Esophagus muscularis mucosa (tissue), 4 donors: ENCODE data around the gene CMC1. TPM values are rescaled to one million over a fixed set of nuclear protein-coding genes. Genes with fewer than 3 reads are reported as not detected.
A peak's percentile ranks its signal among the peaks of the same experiment; 100 is the strongest.
"Not testable (repeated sequence)": the region's sequence is repeated elsewhere in the genome, so short reads cannot be mapped to it uniquely, and the experiment has no call there.

Experiments used
- DNase-seq: peaks from one replicate; pipeline ENCODE4 v3.0.0-alpha.2; 2017; ENCODE audit errors: extremely low spot score
- H3K27ac ChIP-seq, 4 donors: fragments of 200-600 bp; sonication (generic); replicated peaks in 1 of 4; 1 replicate in 3 of 4; 2 replicates in 1 of 4; pipeline ENCODE4 v1.5.1; 2016 to 2019; ENCODE audit warnings: mild to moderate bottlenecking in 1 of 4
- H3K27me3 ChIP-seq, 4 donors: fragments of 200-600 bp; sonication (generic); one replicate each; pipeline versions ENCODE4 v1.5.1 to v1.6.0; 2016 to 2019
- H3K36me3 ChIP-seq, 4 donors: fragments of 200-600 bp; sonication (generic); one replicate each; pipeline ENCODE4 v1.5.1; 2016 to 2019
- H3K4me1 ChIP-seq, 4 donors: fragments of 200-600 bp; sonication (generic); one replicate each; pipeline ENCODE4 v1.5.1; 2016 to 2019
- H3K4me3 ChIP-seq, 4 donors: fragments of 200-600 bp; sonication (generic); 1 replicate in 2 of 4; 2 replicates in 2 of 4; pipeline ENCODE4 v1.5.1; 2016 to 2019; ENCODE audit warnings: mild to moderate bottlenecking in 4 of 4, moderate library complexity in 1 of 4
- H3K9me3 ChIP-seq, 4 donors: fragments of 200-600 bp; sonication (generic); 1 replicate in 3 of 4; 2 replicates in 1 of 4; pipeline ENCODE4 v1.5.1; 2016 to 2019
- EP300 ChIP-seq: sonication (generic); formaldehyde crosslinking; IDR thresholded peaks from one replicate; pipeline ENCODE4 v1.6.1; 2017; ENCODE audit warnings: antibody characterized with exemption
- POLR2A ChIP-seq: fragments of 450-650 bp; IDR thresholded peaks from one replicate; pipeline ENCODE4 v1.6.1; 2017; ENCODE audit warnings: antibody characterized with exemption, moderate library complexity, mild to moderate bottlenecking, low read depth
- POLR2AphosphoS5 ChIP-seq, 2 donors: sonication (generic); formaldehyde crosslinking; IDR thresholded peaks; one replicate each; pipeline ENCODE4 v1.6.1; 2017; ENCODE audit warnings: antibody characterized with exemption in 2 of 2
- WGBS: methylation state at CpG from one replicate; pipeline ENCODE4 v1.1.5; 2018; 5-methylcytosine and 5-hydroxymethylcytosine counted together
- intact Hi-C: fragments of 100-400 bp; cut with DNase I; formaldehyde crosslinking; loops from one replicate; pipeline ENCODE4 v1.15.1; 2023
- total RNA-seq, 4 donors: library from RNA; depleted of rRNA; stranded (reverse); fragments of >200 nt; gene quantifications; one replicate each; pipeline versions ENCODE4 v1.1.0 to v1.2.1, GENCODE V29; 2016
- TF ChIP-seq, protein P1 (sequence below), 3 experiments: fragments of 200-600 bp in 2 of 3; fragments of 450-650 bp in 1 of 3; sonication (generic) in 2 of 3; IDR thresholded peaks; one replicate each; pipeline ENCODE4 v1.5.1; 2017 to 2019; ENCODE audit warnings: antibody characterized with exemption in 3 of 3, mild to moderate bottlenecking in 2 of 3, moderate library complexity in 1 of 3

CMC1 gene, protein sequence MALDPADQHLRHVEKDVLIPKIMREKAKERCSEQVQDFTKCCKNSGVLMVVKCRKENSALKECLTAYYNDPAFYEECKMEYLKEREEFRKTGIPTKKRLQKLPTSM
- total RNA-seq, result 10 to 100 TPM in 3 of 4 donors, 1 to 10 TPM in 1; 9.1 to 20.3 (median 15.0) TPM

DNA sequence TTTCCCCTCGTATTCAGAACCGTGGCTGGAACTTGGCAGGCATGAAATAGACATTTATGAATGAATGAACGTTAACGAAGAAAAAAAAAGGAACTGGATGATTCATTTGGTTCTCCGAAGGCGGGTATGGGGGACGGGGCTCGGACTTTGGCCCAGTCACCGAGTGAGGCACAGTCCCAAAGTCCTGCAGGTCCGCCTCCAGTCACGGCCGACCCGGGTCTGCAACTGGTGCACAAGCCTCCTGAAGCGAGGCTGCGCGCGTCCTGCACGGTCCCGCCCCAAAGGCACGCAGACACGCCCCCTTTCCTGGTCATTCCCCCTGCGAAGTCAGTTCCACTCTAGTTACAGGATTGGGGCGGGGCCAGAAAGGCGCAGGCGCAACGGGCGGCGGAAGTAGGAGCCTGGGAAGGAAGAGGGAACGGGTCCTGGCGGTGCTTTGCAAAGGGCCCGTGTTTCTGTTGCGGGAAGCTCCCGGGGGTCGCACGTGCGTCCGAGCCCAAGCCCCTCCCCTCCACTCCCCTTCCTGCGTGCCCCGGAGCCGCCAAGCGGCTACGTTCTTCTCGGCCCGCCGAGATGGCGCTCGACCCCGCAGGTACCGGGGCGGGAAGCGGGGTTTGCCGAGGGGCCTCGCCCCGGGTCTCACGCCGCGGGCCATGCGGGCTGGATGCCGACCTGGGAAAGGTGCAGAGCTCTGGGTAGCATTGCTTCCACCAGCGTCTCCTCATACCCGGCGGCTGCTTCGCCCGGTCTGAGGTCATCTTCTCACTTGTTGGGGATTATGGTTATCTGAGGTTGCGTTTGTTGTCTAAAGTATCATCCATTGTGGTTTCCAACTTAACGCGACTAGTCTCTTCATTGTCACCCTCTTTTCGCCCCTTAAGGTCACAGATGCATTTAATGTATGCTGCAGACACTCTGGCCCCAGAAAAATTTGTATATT, at the start of gene CMC1:
Gene CMC1, plus strand, starts transcription at position 399 of the 940 bp plus-strand sequence. Its CDS starts 175 bp downstream, at position 574.
- no peaks in the 10 kb centered on the region for H3K36me3 ChIP-seq
- peak within 1 kb of the TSS; percentile 82 to 83 (median 82) for H3K27ac ChIP-seq
- peak; percentile 98 for DNase-seq
- no peaks in the 10 kb centered on the region for H3K27me3 ChIP-seq
- H3K4me1 ChIP-seq, result peaks cover 14 to 32% (median 22%) of the 10 kb centered on the region in 4 donors
- H3K9me3 ChIP-seq, result no peaks in the 10 kb centered on the region
- WGBS, result under 1% methylated on average over 55 of the region's 68 CpGs
- TF ChIP-seq POLR2AphosphoS5 (IDR thresholded peaks at IDR 0.05) (peak; percentile 95 to 97), POLR2A (peak; percentile 44), EP300 (no peak)
- TF ChIP-seq, protein P1, sequence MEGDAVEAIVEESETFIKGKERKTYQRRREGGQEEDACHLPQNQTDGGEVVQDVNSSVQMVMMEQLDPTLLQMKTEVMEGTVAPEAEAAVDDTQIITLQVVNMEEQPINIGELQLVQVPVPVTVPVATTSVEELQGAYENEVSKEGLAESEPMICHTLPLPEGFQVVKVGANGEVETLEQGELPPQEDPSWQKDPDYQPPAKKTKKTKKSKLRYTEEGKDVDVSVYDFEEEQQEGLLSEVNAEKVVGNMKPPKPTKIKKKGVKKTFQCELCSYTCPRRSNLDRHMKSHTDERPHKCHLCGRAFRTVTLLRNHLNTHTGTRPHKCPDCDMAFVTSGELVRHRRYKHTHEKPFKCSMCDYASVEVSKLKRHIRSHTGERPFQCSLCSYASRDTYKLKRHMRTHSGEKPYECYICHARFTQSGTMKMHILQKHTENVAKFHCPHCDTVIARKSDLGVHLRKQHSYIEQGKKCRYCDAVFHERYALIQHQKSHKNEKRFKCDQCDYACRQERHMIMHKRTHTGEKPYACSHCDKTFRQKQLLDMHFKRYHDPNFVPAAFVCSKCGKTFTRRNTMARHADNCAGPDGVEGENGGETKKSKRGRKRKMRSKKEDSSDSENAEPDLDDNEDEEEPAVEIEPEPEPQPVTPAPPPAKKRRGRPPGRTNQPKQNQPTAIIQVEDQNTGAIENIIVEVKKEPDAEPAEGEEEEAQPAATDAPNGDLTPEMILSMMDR (IDR thresholded peaks at IDR 0.05), result no peak
- intact Hi-C loops, result no loop called here
- peak within 1 kb of the TSS; percentile 77 to 96 (median 90) for H3K4me3 ChIP-seq

DNA sequence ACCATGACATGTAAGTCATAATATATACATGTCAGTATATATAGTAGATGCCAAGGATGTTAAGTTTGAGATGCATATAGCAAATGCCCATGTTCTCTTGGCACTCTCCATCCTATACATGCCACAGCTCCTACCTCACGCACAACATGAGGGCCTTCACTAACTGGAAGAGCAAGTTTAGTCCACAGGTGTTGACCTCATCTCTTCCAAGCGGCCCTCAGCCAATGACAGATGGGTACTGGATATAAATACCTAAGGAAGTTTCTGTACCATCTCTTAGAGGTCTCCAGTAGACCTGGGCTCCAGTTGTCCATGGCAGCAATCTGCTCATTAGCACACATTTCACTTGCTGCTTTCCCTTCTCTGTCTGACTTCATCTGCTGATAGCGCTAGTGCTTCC, 43.3 kb upstream of the CMC1 start:
- peaks cover 0 to 5% (median 0%) of the 10 kb centered on the region in 4 donors for H3K27me3 ChIP-seq
- H3K4me1 ChIP-seq, result no peaks in the 10 kb centered on the region
- no peaks in the 10 kb centered on the region for H3K9me3 ChIP-seq
- no peaks in the 10 kb centered on the region for H3K36me3 ChIP-seq
- H3K27ac ChIP-seq, result no peak overlapping the region
- WGBS, result 90% methylated on average over 3 of the region's 3 CpGs
- TF ChIP-seq POLR2AphosphoS5 (IDR thresholded peaks at IDR 0.05), result no peak
- TF ChIP-seq, protein P1 (IDR thresholded peaks at IDR 0.05), result no peak
- no peak for TF ChIP-seq EP300
- no peak for TF ChIP-seq POLR2A
- DNase-seq, result no peak
- no peak overlapping the region for H3K4me3 ChIP-seq
- intact Hi-C loops, result no loop called here

DNA sequence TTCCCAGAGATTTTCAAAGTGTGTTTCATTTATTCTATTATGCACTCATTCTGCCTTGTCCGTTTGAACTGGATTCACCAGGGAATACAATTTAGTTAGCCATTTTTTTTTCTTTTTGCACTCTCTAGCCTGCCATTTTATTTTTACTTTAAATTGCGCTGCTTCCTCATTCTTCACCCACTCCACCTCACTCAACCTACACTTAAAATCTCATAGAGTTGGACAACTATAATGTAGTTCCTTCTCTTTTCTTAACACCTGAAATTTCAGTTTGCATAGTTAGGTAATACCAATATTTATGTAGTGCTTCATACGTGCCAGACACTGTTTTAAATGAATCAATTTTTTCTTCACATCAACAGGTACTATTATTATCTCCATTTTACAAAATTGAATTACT, 42.4 kb upstream of the CMC1 start:
- Histone ChIP-seq H3K36me3 (no peaks in the 10 kb centered on the region), H3K9me3 (no peaks in the 10 kb centered on the region), H3K27me3 (peaks cover 0 to 5% (median 0%) of the 10 kb centered on the region in 4 donors), H3K4me1 (no peaks in the 10 kb centered on the region), H3K27ac (no peak overlapping the region), H3K4me3 (no peak overlapping the region)
- intact Hi-C loops, result no loop called here
- WGBS, result 76% methylated on average over 3 of the region's 3 CpGs
- no peak for TF ChIP-seq POLR2A
- no peak for TF ChIP-seq EP300
- TF ChIP-seq, protein P1 (IDR thresholded peaks at IDR 0.05), result no peak
- DNase-seq, result no peak

DNA sequence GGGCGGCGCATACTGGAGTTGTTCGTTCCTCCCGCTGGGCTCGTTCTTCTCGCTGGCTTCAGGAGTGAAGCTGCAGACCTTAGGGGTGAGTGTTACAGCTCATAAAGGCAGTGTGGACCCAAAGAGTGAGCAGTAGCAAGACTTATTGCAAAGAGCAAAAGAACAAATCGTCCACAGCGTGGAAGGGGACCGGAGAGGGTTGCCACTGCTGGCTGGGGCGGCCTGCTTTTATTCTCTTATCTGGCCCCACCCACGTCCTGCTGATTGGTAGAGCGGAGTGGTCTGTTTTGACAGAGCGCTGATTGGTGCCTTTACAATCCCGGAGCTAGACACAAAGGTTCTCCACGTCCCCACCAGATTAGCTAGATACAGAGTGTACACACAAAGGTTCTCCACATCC, 41.8 kb upstream of the CMC1 start:
- H3K36me3 ChIP-seq, H3K9me3 ChIP-seq, intact Hi-C loops, H3K4me1 ChIP-seq, H3K4me3 ChIP-seq, H3K27ac ChIP-seq, DNase-seq, H3K27me3 ChIP-seq: not testable (repeated sequence)
- 96% methylated on average over 15 of the region's 15 CpGs for WGBS

DNA sequence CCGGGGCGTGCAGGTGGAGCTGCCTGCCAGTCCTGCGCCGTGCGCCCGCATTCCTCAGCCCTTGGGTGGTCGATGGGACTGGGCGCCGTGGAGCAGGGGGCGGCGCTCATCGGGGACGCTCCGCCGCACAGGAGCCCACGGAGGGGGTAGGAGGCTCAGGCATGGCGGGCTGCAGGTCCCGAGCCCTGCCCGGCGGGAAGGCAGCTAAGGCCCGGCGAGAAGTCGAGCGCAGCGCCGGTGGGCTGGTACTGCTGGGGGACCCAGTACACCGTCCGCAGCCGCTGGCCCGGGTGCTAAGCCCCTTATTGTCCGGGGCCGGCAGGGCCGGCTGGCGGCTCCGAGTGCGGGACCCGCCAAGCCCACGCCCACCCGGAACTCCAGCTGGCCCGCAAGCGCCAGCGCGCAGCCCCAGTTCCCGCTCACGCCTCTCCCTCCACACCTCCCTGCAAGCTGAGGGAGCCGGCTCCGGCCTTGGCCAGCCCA, 41.0 kb upstream of the CMC1 start:
- DNase-seq, H3K27me3 ChIP-seq, H3K4me1 ChIP-seq, H3K36me3 ChIP-seq, H3K9me3 ChIP-seq, H3K27ac ChIP-seq, intact Hi-C loops: not testable (repeated sequence)
- 98% methylated on average over 41 of the region's 47 CpGs for WGBS
- H3K4me3 ChIP-seq, result peak overlapping the region; percentile 22 to 41 (median 28)
